ENCODE results near the gene COL11A1. TPM values are rescaled to one million over a fixed set of nuclear protein-coding genes. Genes with fewer than 3 reads are reported as not detected.

Gene COL11A1
- total and polyA plus RNA-seq, 2 of the 4 experiments (the other 2 are of a cell fraction) = 4.6 to 5.2 TPM

- Histone ChIP-seq H2BK5ac (ENCODE audit: low read depth, low read length, poor library complexity, severe bottlenecking) (no peak overlapping the region), H3K23ac (ENCODE audit: low read depth, low read length) (no peak overlapping the region), H4K20me1 (ENCODE audit: insufficient read depth, low read length) (no peaks in the 10 kb centered on the region), H3K9ac (ENCODE audit: low read depth, low read length) (no peak overlapping the region), H2BK20ac (ENCODE audit: low read depth, low read length) (no peak overlapping the region), H2AK9ac (replicated peaks; ENCODE audit: low read depth, low read length, poor library complexity) (no peak overlapping the region), H3K4ac (ENCODE audit: low read depth, low read length) (no peak overlapping the region), H3K9me1 (ENCODE audit: insufficient read depth, low read length) (no peaks in the 10 kb centered on the region), H3K4me2 (ENCODE audit: low read depth, low read length) (no peak overlapping the region), H3K4me1 (ENCODE audit: control insufficient read depth, insufficient read depth, low read length) (no peaks in the 10 kb centered on the region), H3K18ac (ENCODE audit: low read depth, low read length) (no peak overlapping the region), H3K79me1 (ENCODE audit: low read depth in 1 of 2, low read length in 2 of 2) (no peaks in the 10 kb centered on the region), H4K8ac (ENCODE audit: low read depth in 2 of 2, low read length in 2 of 2) (no peak overlapping the region), H3K56ac (ENCODE audit: extremely low read depth, insufficient read depth, low read length) (no peak overlapping the region), H3K36me3 (ENCODE audit: control insufficient read depth, insufficient read depth, low read length) (no peaks in the 10 kb centered on the region), H3K27ac (ENCODE audit: insufficient read depth, low read length) (no peak overlapping the region), H3K4me3 (ENCODE audit: insufficient read depth, low read depth, low read length) (no peak overlapping the region), H2BK120ac (ENCODE audit: low read depth, low read length) (no peak overlapping the region), H3K9me3 (ENCODE audit: control insufficient read depth, insufficient read depth, low read length) (no peaks in the 10 kb centered on the region), H2BK15ac (ENCODE audit: low read depth, low read length) (no peak overlapping the region), H2AK5ac (ENCODE audit: low read depth, low read length) (no peak overlapping the region), H3K27me3 (ENCODE audit: control insufficient read depth, insufficient read depth, low read length) (no peaks in the 10 kb centered on the region), H3K14ac (replicated peaks; ENCODE audit: low read depth, low read length) (no peak overlapping the region), H4K91ac (ENCODE audit: insufficient read depth, low read depth, low read length) (no peak overlapping the region), H2AFZ (replicated peaks; ENCODE audit: low read length, poor library complexity) (no peak overlapping the region), H4K5ac (ENCODE audit: low read depth, low read length) (no peak overlapping the region)
- POLR2A ChIA-PET (ENCODE audit: unreplicated experiment) = no interaction called here
- dilution Hi-C loops (cut with HindIII; ENCODE audit: low sequenced_read_pairs, unreplicated experiment) (no loop called here), intact Hi-C loops (cut with micrococcal nuclease) (no loop called here), in situ Hi-C loops (cut with MboI; ENCODE audit: low sequenced_read_pairs) (no loop called here)
- ATAC-seq (ENCODE audit: low read depth) (no peak), DNase-seq (no peak)
- TF ChIP-seq BHLHE40 (IDR thresholded peaks at IDR 0.05; ENCODE audit: low read depth, low read length) (no peak), MAZ (IDR thresholded peaks at IDR 0.05; ENCODE audit: borderline replicate concordance, low read depth, low read length) (no peak), MXI1 (IDR thresholded peaks at IDR 0.05; ENCODE audit: borderline replicate concordance, low read depth, low read length) (no peak), NFE2L2 (IDR thresholded peaks at IDR 0.05; ENCODE audit: low read depth, low read length) (no peak)
- BruUV-seq (replicated peaks) = no TSS peak
- CTCF ChIA-PET = no interaction called here
- 0% methylated on average over 1 of the region's 2 CpGs; no CpG with 5 or more reads in 1 of the 2 experiments for WGBS, 2 experiments (ENCODE audit: extremely low coverage in 2 of 2, insufficient read length in 1 of 2)
These were observed 34.1 kb upstream of the COL11A1 start for GRCh38 chr1:103142461-103142860.

All from IMR-90 (cell line).